ENCODE measurements around the gene AFDN.
A peak's percentile ranks its signal among the peaks of the same experiment; 100 is the strongest.

The AFDN gene

DNA sequence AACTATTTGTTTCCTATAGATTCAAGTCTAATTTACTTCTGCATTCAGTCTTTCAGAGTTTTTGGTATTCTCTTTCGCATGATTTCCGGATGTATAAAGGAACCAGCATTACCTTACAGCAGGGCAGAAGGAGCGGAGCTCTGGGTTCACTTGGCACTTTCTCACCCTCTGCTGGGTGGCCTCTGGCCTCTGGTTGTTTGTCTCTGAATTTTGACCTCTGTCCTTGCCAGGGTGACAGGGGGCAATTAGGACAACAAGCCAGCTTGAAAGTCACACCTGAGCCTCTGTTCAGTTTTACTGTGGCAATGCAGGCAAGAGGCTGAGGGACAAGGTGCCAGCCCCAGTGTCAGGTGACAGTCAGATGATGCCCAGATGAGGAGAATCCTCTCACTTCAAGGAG lies 101.4 kb downstream of the AFDN start:
- DNase-seq: no peak

- DNase-seq: peak; percentile 51
Observed at GRCh38 chr6:167930295-167930694, 103.6 kb downstream of the AFDN start.

GRCh38 chr6:167932468-167933276 lies 106.0 kb downstream of the AFDN start:
- no peak for DNase-seq

GRCh38 chr6:167933290-167933689 lies 106.6 kb downstream of the AFDN start:
- DNase-seq: no peak

GRCh38 chr6:167933847-167934246 lies 107.1 kb downstream of the AFDN start:
- no peak for DNase-seq

DNA sequence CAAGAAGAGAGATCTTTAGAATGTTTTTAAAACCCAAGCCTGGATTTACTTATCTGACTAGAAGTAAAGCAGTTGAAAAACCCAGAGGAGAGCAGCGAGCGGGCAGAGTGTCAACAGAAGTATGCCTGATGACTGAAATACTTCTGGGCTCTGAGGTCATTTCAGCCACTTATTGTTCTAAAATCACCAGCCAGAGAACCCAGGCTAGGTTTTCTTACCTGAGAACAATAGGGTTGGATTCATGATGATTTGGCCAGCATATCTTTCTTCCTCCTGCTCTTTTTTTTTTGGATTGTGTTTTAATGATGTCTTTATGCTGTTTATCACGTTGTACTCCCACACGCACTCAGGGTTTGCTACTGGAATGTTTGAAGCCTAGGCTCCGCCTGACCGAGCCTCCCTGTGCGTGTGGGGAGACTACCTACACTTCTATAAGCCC lies 107.7 kb downstream of the AFDN start:
- no peak for DNase-seq

DNA sequence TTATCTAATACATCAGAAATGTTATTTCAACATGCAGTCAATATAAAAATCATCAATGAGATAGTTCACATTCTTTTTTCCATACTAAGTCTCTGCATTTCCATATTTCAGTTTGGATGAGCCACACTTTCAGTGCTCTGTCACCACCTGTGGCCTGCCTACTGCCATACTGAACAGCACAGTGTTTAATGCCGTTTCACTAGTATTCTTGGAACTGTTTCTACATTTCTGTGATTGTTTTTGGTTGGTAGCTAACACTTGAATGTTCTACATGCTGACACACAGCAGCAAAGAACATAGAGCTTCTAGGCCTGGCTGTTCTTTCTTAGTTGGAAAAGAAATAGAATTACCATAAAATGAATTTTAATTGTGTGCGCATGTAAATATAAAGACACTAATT lies 109.3 kb downstream of the AFDN start:
- DNase-seq: no peak

- no peak for DNase-seq
Observed at GRCh38 chr6:167937301-167937700, 110.6 kb downstream of the AFDN start.

GRCh38 chr6:167937948-167938911 lies 111.5 kb downstream of the AFDN start:
- no peak for DNase-seq

DNA sequence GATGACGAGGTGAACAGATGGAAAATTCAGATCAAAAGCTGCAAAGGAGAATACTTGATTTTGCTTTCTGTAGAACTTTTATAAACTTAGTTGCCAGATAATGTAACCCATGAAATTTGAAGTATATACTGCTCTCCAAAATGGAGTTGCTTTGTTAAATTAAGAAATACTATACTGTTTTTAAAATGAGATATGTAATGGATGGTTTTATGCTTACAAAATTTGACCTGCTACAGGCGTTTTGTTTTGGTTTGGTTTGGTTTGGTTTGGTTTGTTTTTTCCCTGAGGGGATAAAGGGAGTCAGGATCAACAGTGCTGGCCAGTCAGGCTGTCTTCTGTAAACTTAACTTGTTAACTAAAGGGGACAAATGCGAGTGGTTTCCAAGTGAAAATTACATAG lies 115.1 kb downstream of the AFDN start:
- DNase-seq: no peak

GRCh38 chr6:167944130-167944529 lies 117.4 kb downstream of the AFDN start:
- no peak for DNase-seq

GRCh38 chr6:167946007-167946406 lies 119.3 kb downstream of the AFDN start:
- DNase-seq: no peak

DNA sequence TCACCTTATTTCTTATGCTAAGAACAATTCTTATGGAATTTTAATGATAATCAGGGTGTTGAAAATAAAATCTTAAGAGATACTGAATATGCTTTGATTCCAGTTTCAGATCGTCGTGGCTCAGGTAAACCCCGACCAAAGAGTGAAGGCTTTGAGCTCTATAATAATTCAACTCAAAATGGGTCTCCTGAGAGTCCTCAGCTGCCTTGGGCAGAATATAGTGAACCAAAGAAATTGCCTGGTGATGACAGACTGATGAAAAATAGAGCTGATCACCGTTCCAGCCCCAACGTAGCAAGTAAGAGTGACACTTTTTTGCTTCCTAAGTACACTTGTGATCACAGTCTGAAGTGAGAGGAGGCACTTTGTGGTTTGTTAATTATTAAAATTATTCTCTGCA lies 119.9 kb downstream of the AFDN start:
- no peak for DNase-seq

GRCh38 chr6:167947716-167948115 lies 121.0 kb downstream of the AFDN start:
- DNase-seq: no peak

DNA sequence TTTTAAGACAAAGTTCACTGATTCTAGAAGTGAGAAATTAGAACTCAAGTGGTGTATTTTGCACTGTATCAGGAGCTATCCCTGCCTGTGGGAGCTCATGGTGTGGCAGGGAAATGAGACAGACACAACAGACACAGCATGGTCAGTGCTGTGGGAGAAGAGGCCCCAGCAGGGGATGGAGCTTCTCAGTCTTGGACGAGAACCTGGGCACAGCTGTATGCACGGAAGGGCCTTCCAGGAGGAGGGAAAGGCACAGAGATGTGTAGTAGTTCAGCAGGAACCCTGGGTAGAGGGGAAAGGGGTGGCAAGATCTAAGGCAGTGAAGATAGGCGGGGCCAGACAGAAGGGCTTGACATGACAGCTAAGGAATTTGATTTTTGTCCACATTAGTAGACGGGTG lies 122.0 kb downstream of the AFDN start:
- no peak for DNase-seq

DNA sequence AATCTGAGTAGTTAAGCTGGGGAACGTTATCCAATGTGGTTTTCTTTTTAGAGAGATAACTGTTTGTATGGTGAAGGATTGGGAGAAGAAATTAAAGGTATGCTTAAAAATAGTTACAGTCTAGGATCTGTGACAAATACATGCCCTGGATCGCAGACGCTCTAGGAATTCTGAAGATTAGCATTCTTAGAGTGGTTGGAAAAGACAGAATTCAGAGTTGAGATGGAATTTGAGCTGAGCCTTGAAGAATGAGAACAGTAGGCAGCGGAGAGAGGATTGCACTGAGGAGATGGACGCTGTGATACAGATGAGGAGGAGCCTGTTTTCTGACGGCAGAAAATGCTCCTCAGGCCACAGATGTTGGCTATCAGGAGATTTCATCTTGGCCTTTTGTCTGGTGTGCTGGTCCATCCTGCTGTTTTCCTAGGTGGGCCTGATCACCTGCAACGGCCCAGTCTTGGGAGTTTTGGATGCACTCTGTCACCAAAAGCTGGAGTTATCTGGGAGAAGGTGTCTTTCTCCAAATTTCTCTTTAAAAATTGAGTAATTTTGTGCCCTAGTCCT lies 122.5 kb downstream of the AFDN start:
- DNase-seq: no peak

- DNase-seq: no peak
Observed at GRCh38 chr6:167951781-167952511, 125.2 kb downstream of the AFDN start.

DNA sequence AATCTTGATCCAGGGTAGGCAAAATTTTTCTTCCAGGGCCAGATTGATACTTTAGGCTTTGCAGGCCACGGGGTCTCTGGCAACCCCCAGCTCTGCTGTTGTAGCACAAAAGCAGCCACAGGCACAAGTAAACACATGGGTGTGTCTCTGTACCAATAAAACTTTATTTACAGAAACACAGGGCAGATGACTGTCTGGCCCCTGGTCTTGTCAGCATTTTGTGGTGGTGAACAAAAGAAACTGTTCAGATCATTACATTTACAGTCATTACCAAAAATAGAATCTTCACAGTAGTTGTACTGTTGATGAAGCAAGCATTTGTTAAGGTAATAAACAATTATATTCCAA lies 125.8 kb downstream of the AFDN start:
- no peak for DNase-seq

- no peak for DNase-seq
Observed at GRCh38 chr6:167953551-167953950, 126.8 kb downstream of the AFDN start.

- DNase-seq: no peak
Observed at GRCh38 chr6:167954151-167954550, 127.4 kb downstream of the AFDN start.

GRCh38 chr6:167956491-167956890 lies 129.8 kb downstream of the AFDN start:
- no peak for DNase-seq

GRCh38 chr6:167956983-167957492 lies 130.3 kb downstream of the AFDN start:
- DNase-seq: peak; percentile 17

DNA sequence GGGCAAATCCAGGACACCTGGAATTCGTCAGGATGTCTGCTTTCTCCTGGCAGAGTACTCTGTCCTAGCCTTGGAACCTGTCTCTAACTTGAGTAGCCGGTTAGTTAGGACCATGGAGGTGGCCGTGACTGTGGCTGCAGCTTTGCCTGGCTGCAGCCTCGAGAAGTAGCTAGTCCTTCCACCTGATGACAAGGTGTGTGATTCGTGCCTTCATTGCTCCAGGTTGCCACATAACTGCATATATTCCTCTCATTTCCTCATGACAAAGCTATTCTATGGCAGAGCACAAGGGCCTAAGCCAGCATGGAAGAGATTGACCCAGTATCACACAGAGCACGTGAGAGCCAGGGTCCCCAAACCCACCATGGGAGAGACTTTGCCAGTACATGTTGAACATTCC lies 130.9 kb downstream of the AFDN start:
- no peak for DNase-seq
